Adipose tissue (tissue), 3 donors: ENCODE measurements around the gene TNP2. TPM values are rescaled to one million over a fixed set of nuclear protein-coding genes. Genes with fewer than 3 reads are reported as not detected.

Experiments
- H3K27ac ChIP-seq: one replicate; pipeline ENCODE4 v1.5.1; 2013; ENCODE audit warnings: low read depth, low read length
- WGBS, 3 donors: extraction: QIAGEN DNeasy Blood & Tissue Kit; methylation state at CpG; one replicate each; pipeline ENCODE4 v1.1.7; 2013; 5-methylcytosine and 5-hydroxymethylcytosine counted together
- polyA plus RNA-seq, 3 donors: library from polyadenylated mRNA; stranded (reverse); fragments of 200-250 nt; gene quantifications; one replicate each; pipeline ENCODE4 v1.2.3, GENCODE V29; 2013
- donor health status: healthy with polysubstance abuse.
- donor health status: Bipolar disorder and iron deficiency.
- donor health status: healthy.

TNP2 gene
- polyA plus RNA-seq, 3 donors = not detected

- H3K27ac ChIP-seq = no peak overlapping the region
- 80 to 92% (median 82%) methylated on average over 8 of the region's 8 CpGs for WGBS, 3 donors
Measured at GRCh38 chr16:11262915-11263314, 6.2 kb downstream of the TNP2 start.

GRCh38 chr16:11260596-11260966 is 8.5 kb downstream of the TNP2 start:
- WGBS, 3 donors = 64 to 79% (median 65%) methylated on average over 3 of the region's 3 CpGs
- no peak overlapping the region for H3K27ac ChIP-seq

GRCh38 chr16:11259655-11260595 is 9.2 kb downstream of the TNP2 start:
- no peak overlapping the region for H3K27ac ChIP-seq

GRCh38 chr16:11258553-11259492 is 10.3 kb downstream of the TNP2 start:
- H3K27ac ChIP-seq = no peak overlapping the region
- WGBS, 3 donors = 27 to 45% (median 29%) methylated on average over 15 of the region's 15 CpGs

More at GRCh38 chr16:11259655-11260595, 9.2 kb downstream of the TNP2 start:
- WGBS, 3 donors = 79 to 92% (median 91%) methylated on average over 12 of the region's 12 CpGs

GRCh38 chr16:11257131-11257938 is 11.8 kb downstream of the TNP2 start:
- WGBS, 3 donors = 20 to 25% (median 25%) methylated on average over 21 of the region's 21 CpGs
- no peak overlapping the region for H3K27ac ChIP-seq

GRCh38 chr16:11256661-11257130 is 12.4 kb downstream of the TNP2 start:
- no peak overlapping the region for H3K27ac ChIP-seq
- 0 to 1% (median 0%) methylated on average over 32 of the region's 32 CpGs for WGBS, 3 donors

GRCh38 chr16:11255737-11256660 is 13.1 kb downstream of the TNP2 start, which contains the start of gene SOCS1:
Gene SOCS1 (minus strand): TSS chr16:11256204. CDS start chr16:11255478, 726 bp downstream.
- WGBS, 3 donors = 0 to 1% (median 0%) methylated on average over 46 to 95 of the region's 100 CpGs

GRCh38 chr16:11254913-11255736 is 14.0 kb downstream of the TNP2 start:
- 2 to 4% (median 2%) methylated on average over 81 to 105 of the region's 105 CpGs for WGBS, 3 donors
- H3K27ac ChIP-seq = no peak overlapping the region

More at GRCh38 chr16:11255737-11256660, 13.1 kb downstream of the TNP2 start, which contains the start of gene SOCS1:
- H3K27ac ChIP-seq = no peak within 1 kb of the TSS

- no peak overlapping the region for H3K27ac ChIP-seq
- 69 to 79% (median 69%) methylated on average over 20 to 29 of the region's 29 CpGs for WGBS, 3 donors
Measured at GRCh38 chr16:11253995-11254912, 14.9 kb downstream of the TNP2 start.

- H3K27ac ChIP-seq = no peak overlapping the region
- WGBS, 3 donors = 75 to 86% (median 82%) methylated on average over 5 of the region's 5 CpGs
Measured at GRCh38 chr16:11253009-11253994, 15.8 kb downstream of the TNP2 start.

GRCh38 chr16:11252482-11252931 is 16.6 kb downstream of the TNP2 start:
- 86 to 93% (median 89%) methylated on average over 8 of the region's 8 CpGs for WGBS, 3 donors
- H3K27ac ChIP-seq = no peak overlapping the region

- H3K27ac ChIP-seq = no peak overlapping the region
- 79 to 80% (median 80%) methylated on average over 18 of the region's 18 CpGs for WGBS, 3 donors
Measured at GRCh38 chr16:11251525-11252481, 17.3 kb downstream of the TNP2 start.
